ENCODE measurements around the gene NRP2. TPM values are rescaled to one million over a fixed set of nuclear protein-coding genes. Genes with fewer than 3 reads are reported as not detected.
A peak's percentile ranks its signal among the peaks of the same experiment; 100 is the strongest.

Gene NRP2
- total RNA-seq, 2 experiments from 2014 or later, result 0.19 TPM; not detected in 1

GRCh38 chr2:205713086-205713485 is 30.8 kb downstream of the NRP2 start:
- Mint-ChIP-seq H3K4me1 (ENCODE audit: low read depth) (no peaks in the 10 kb centered on the region), H3K9me3 (no peaks in the 10 kb centered on the region), H3K4me3 (no peak overlapping the region), H3K27ac (no peak overlapping the region), H3K27me3 (peaks cover 6% of the 10 kb centered on the region), H3K36me3 (ENCODE audit: low read depth) (no peaks in the 10 kb centered on the region)
- ATAC-seq (ENCODE audit: poor library complexity) (no peak), DNase-seq (peak in 2 of 14 experiments; percentile 25 to 28)
- no peaks in the 10 kb centered on the region for H3K27me3 ChIP-seq (ENCODE audit: control insufficient read depth in 1 of 2, insufficient read depth in 2 of 2, low read length in 2 of 2)
- no peaks in the 10 kb centered on the region for H3K9me3 ChIP-seq (ENCODE audit: control insufficient read depth in 1 of 2, insufficient read depth in 1 of 2, low read length in 2 of 2)
- intact Hi-C loops (cut with DNase I, micrococcal nuclease), result no loop called here
- no peak overlapping the region for H3K4me3 ChIP-seq (ENCODE audit: low read length)
- no peaks in the 10 kb centered on the region for H3K36me3 ChIP-seq (ENCODE audit: insufficient read depth, low read length)
- CTCF ChIA-PET, result no interaction called here
- H3K27ac ChIP-seq (ENCODE audit: low read depth in 1 of 2, low read length in 2 of 2), result no peak overlapping the region
- TF ChIP-seq CTCF (IDR thresholded peaks at IDR 0.05), result no peak
- H3K4me1 ChIP-seq (ENCODE audit: insufficient read depth, low read length), result no peaks in the 10 kb centered on the region
- POLR2A ChIA-PET, result no interaction called here

- ChIA-PET CTCF (no interaction called here), POLR2A (no interaction called here)
- no peak overlapping the region for H3K4me3 ChIP-seq (ENCODE audit: low read length)
- DNase-seq (peak in 3 of 14 experiments; percentile 13 to 65 (median 58)), ATAC-seq (ENCODE audit: poor library complexity) (no peak)
- Mint-ChIP-seq H3K9me3 (no peaks in the 10 kb centered on the region), H3K4me3 (no peak overlapping the region), H3K27ac (no peak overlapping the region), H3K4me1 (ENCODE audit: low read depth) (no peaks in the 10 kb centered on the region), H3K27me3 (peaks cover 6% of the 10 kb centered on the region), H3K36me3 (ENCODE audit: low read depth) (no peaks in the 10 kb centered on the region)
- intact Hi-C loops (cut with DNase I, micrococcal nuclease), result no loop called here
- no peaks in the 10 kb centered on the region for H3K36me3 ChIP-seq (ENCODE audit: insufficient read depth, low read length)
- TF ChIP-seq CTCF (IDR thresholded peaks at IDR 0.05), result no peak
- no peaks in the 10 kb centered on the region for H3K9me3 ChIP-seq (ENCODE audit: control insufficient read depth in 1 of 2, insufficient read depth in 1 of 2, low read length in 2 of 2)
- no peaks in the 10 kb centered on the region for H3K4me1 ChIP-seq (ENCODE audit: insufficient read depth, low read length)
- no peaks in the 10 kb centered on the region for H3K27me3 ChIP-seq (ENCODE audit: control insufficient read depth in 1 of 2, insufficient read depth in 2 of 2, low read length in 2 of 2)
- no peak overlapping the region for H3K27ac ChIP-seq (ENCODE audit: low read depth in 1 of 2, low read length in 2 of 2)
These were observed 31.9 kb downstream of the NRP2 start for GRCh38 chr2:205714058-205714776.

- Histone ChIP-seq H3K4me3 (ENCODE audit: low read length) (no peak overlapping the region), H3K36me3 (ENCODE audit: insufficient read depth, low read length) (no peaks in the 10 kb centered on the region), H3K9me3 (ENCODE audit: control insufficient read depth in 1 of 2, insufficient read depth in 1 of 2, low read length in 2 of 2) (no peaks in the 10 kb centered on the region), H3K27me3 (ENCODE audit: control insufficient read depth in 1 of 2, insufficient read depth in 2 of 2, low read length in 2 of 2) (no peaks in the 10 kb centered on the region), H3K4me1 (ENCODE audit: insufficient read depth, low read length) (no peaks in the 10 kb centered on the region), H3K27ac (ENCODE audit: low read depth in 1 of 2, low read length in 2 of 2) (no peak overlapping the region)
- POLR2A ChIA-PET, result no interaction called here
- ATAC-seq (ENCODE audit: poor library complexity) (no peak), DNase-seq (no peak)
- H3K36me3 Mint-ChIP-seq (ENCODE audit: low read depth), result no peaks in the 10 kb centered on the region
- peaks cover 6% of the 10 kb centered on the region for H3K27me3 Mint-ChIP-seq
- no peaks in the 10 kb centered on the region for H3K4me1 Mint-ChIP-seq (ENCODE audit: low read depth)
- no peak overlapping the region for H3K4me3 Mint-ChIP-seq
- H3K27ac Mint-ChIP-seq, result no peak overlapping the region
- H3K9me3 Mint-ChIP-seq, result no peaks in the 10 kb centered on the region
- TF ChIP-seq CTCF (IDR thresholded peaks at IDR 0.05), result no peak
- CTCF ChIA-PET, result no interaction called here
- intact Hi-C loops (cut with DNase I, micrococcal nuclease), result no loop called here
These were observed 32.8 kb downstream of the NRP2 start for GRCh38 chr2:205714789-205715720.
